Measurements from ENCODE around the gene MLLT6. TPM values are rescaled to one million over a fixed set of nuclear protein-coding genes. Genes with fewer than 3 reads are reported as not detected.

Gene MLLT6
- total RNA-seq, 2 experiments from 2014 or later: 262 to 265 TPM

GRCh38 chr17:38705523-38705802 lies 390 bp downstream of the MLLT6 start:
- ChIA-PET CTCF (interaction anchor here (1.2 to 2.3 kb wide), 6 partner anchors 8 to 30 kb away, joined by 4 to 17 read pairs (median 7); no protein-coding TSS in a partner anchor), POLR2A (interaction anchor here (0.7 to 13.2 kb wide), 16 partner anchors 8 to 448 kb away, joined by 3 to 419 read pairs (median 5); partner anchors contain the start of genes CISD3, EPOP, PSMB3 and RPL23)
- DNase-seq: no peak
- Mint-ChIP-seq H3K4me1 (peaks cover 53% of the 10 kb centered on the region), H3K27me3 (no peaks in the 10 kb centered on the region), H3K9me3 (no peaks in the 10 kb centered on the region), H3K36me3 (ENCODE audit: low read depth) (peaks cover 54% of the 10 kb centered on the region), H3K27ac (peak overlapping the region; percentile 64), H3K4me3 (peak overlapping the region; percentile 87)

GRCh38 chr17:38705803-38706504 lies 881 bp downstream of the MLLT6 start:
- DNase-seq: peak; percentile 27
- Mint-ChIP-seq H3K27me3 (no peaks in the 10 kb centered on the region), H3K4me1 (peaks cover 53% of the 10 kb centered on the region), H3K36me3 (ENCODE audit: low read depth) (peaks cover 59% of the 10 kb centered on the region), H3K4me3 (peak overlapping the region; percentile 87), H3K9me3 (no peaks in the 10 kb centered on the region), H3K27ac (peak overlapping the region; percentile 94)
- CTCF ChIA-PET: interaction anchor here (0.6 to 1.9 kb wide), 9 partner anchors 9 to 157 kb away, joined by 3 to 17 read pairs (median 7); partner anchors contain the start of gene EPOP
- POLR2A ChIA-PET: interaction anchor here (1.0 to 13.2 kb wide), 12 partner anchors 9 to 448 kb away, joined by 3 to 419 read pairs (median 10); partner anchors contain the start of genes CISD3, EPOP, PSMB3 and RPL23

GRCh38 chr17:38706505-38707216 lies 1.6 kb downstream of the MLLT6 start:
- Mint-ChIP-seq H3K4me1 (peaks cover 53% of the 10 kb centered on the region), H3K27me3 (no peaks in the 10 kb centered on the region), H3K27ac (peak overlapping the region; percentile 94), H3K9me3 (no peaks in the 10 kb centered on the region), H3K4me3 (peak overlapping the region; percentile 87), H3K36me3 (ENCODE audit: low read depth) (peaks cover 66% of the 10 kb centered on the region)
- peak; percentile 29 for DNase-seq
- ChIA-PET POLR2A (interaction anchor here (0.7 to 13.2 kb wide), 9 partner anchors 10 to 163 kb away, joined by 3 to 419 read pairs (median 11); partner anchors contain the start of genes CISD3, EPOP, LASP1 and PSMB3), CTCF (interaction anchor here (0.6 to 1.9 kb wide), 9 partner anchors 10 to 157 kb away, joined by 3 to 17 read pairs (median 5); partner anchors contain the start of gene EPOP)

GRCh38 chr17:38707678-38708351 lies 2.7 kb downstream of the MLLT6 start:
- peaks cover 68% of the 10 kb centered on the region for H3K36me3 Mint-ChIP-seq (ENCODE audit: low read depth)

GRCh38 chr17:38709104-38709820 lies 4.2 kb downstream of the MLLT6 start:
- POLR2A ChIA-PET: interaction anchor here (2.5 to 13.2 kb wide), 3 partner anchors 12 to 27 kb away, joined by 6 to 419 read pairs (median 52); partner anchors contain the start of gene CISD3
- H3K4me1 Mint-ChIP-seq: peaks cover 65% of the 10 kb centered on the region
- no peaks in the 10 kb centered on the region for H3K9me3 Mint-ChIP-seq
- CTCF ChIA-PET: interaction anchor here (1.0 to 1.1 kb wide), 2 partner anchors 18 to 26 kb away, joined by 3 to 4 read pairs; no protein-coding TSS in a partner anchor
- H3K27me3 Mint-ChIP-seq: no peaks in the 10 kb centered on the region
- no peak overlapping the region for H3K4me3 Mint-ChIP-seq
- peak overlapping the region; percentile 40 for H3K27ac Mint-ChIP-seq
- DNase-seq: no peak
- H3K36me3 Mint-ChIP-seq (ENCODE audit: low read depth): peaks cover 68% of the 10 kb centered on the region

More at GRCh38 chr17:38707678-38708351, 2.7 kb downstream of the MLLT6 start:
- Mint-ChIP-seq H3K27ac (peak overlapping the region; percentile 94), H3K9me3 (no peaks in the 10 kb centered on the region), H3K4me3 (peak overlapping the region; percentile 87), H3K4me1 (peaks cover 59% of the 10 kb centered on the region), H3K27me3 (no peaks in the 10 kb centered on the region)
- ChIA-PET POLR2A (interaction anchor here (0.9 to 13.2 kb wide), 3 partner anchors 14 to 31 kb away, joined by 3 to 419 read pairs (median 52); partner anchors contain the start of gene CISD3), CTCF (interaction anchor here (1.0 to 1.5 kb wide), 3 partner anchors 20 to 30 kb away, joined by 3 to 5 read pairs (median 3); no protein-coding TSS in a partner anchor)
- DNase-seq: no peak

- CTCF ChIA-PET: interaction anchor here (0.9 to 1.4 kb wide), 4 partner anchors 10 to 33 kb away, joined by 4 to 5 read pairs (median 4); no protein-coding TSS in a partner anchor
- Mint-ChIP-seq H3K36me3 (ENCODE audit: low read depth) (peaks cover 70% of the 10 kb centered on the region), H3K27me3 (no peaks in the 10 kb centered on the region), H3K4me1 (peaks cover 68% of the 10 kb centered on the region), H3K27ac (peak overlapping the region; percentile 40), H3K9me3 (no peaks in the 10 kb centered on the region), H3K4me3 (no peak overlapping the region)
- POLR2A ChIA-PET: interaction anchor here (0.8 to 13.2 kb wide), 4 partner anchors 8 to 26 kb away, joined by 3 to 419 read pairs (median 6); no protein-coding TSS in a partner anchor
- no peak for DNase-seq
Observed at GRCh38 chr17:38709864-38710603, 5.0 kb downstream of the MLLT6 start.

- Mint-ChIP-seq H3K27me3 (no peaks in the 10 kb centered on the region), H3K36me3 (ENCODE audit: low read depth) (peaks cover 76% of the 10 kb centered on the region), H3K4me1 (peaks cover 71% of the 10 kb centered on the region), H3K4me3 (no peak overlapping the region), H3K9me3 (no peaks in the 10 kb centered on the region), H3K27ac (no peak overlapping the region)
- DNase-seq: no peak
- ChIA-PET CTCF (interaction anchor here (0.9 to 1.4 kb wide), 3 partner anchors 9 to 34 kb away, joined by 4 to 5 read pairs (median 4); no protein-coding TSS in a partner anchor), POLR2A (interaction anchor here (0.8 to 13.2 kb wide), 4 partner anchors 9 to 25 kb away, joined by 3 to 419 read pairs (median 6); no protein-coding TSS in a partner anchor)
Observed at GRCh38 chr17:38710604-38710962, 5.5 kb downstream of the MLLT6 start.

- POLR2A ChIA-PET: interaction anchor here (0.8 to 13.2 kb wide), 4 partner anchors 9 to 25 kb away, joined by 3 to 419 read pairs (median 6); no protein-coding TSS in a partner anchor
- CTCF ChIA-PET: interaction anchor here (0.9 to 1.4 kb wide), 3 partner anchors 9 to 34 kb away, joined by 4 to 5 read pairs (median 4); no protein-coding TSS in a partner anchor
- H3K27ac Mint-ChIP-seq: no peak overlapping the region
- H3K9me3 Mint-ChIP-seq: no peaks in the 10 kb centered on the region
- H3K4me3 Mint-ChIP-seq: no peak overlapping the region
- H3K27me3 Mint-ChIP-seq: no peaks in the 10 kb centered on the region
- no peak for DNase-seq
- peaks cover 73% of the 10 kb centered on the region for H3K4me1 Mint-ChIP-seq
- H3K36me3 Mint-ChIP-seq (ENCODE audit: low read depth): peaks cover 77% of the 10 kb centered on the region
Observed at GRCh38 chr17:38710985-38711384, 5.9 kb downstream of the MLLT6 start.

GRCh38 chr17:38711792-38712571 lies 6.9 kb downstream of the MLLT6 start:
- CTCF ChIA-PET: no interaction called here
- H3K36me3 Mint-ChIP-seq (ENCODE audit: low read depth): peaks cover 75% of the 10 kb centered on the region
- no peaks in the 10 kb centered on the region for H3K9me3 Mint-ChIP-seq

GRCh38 chr17:38712593-38712992 lies 7.5 kb downstream of the MLLT6 start:
- no peaks in the 10 kb centered on the region for H3K9me3 Mint-ChIP-seq
- ChIA-PET CTCF (no interaction called here), POLR2A (interaction anchor here (2.8 kb wide), 1 partner anchor 15 kb away, joined by 12 read pairs; no protein-coding TSS in a partner anchor)
- no peak overlapping the region for H3K27ac Mint-ChIP-seq
- peaks cover 72% of the 10 kb centered on the region for H3K36me3 Mint-ChIP-seq (ENCODE audit: low read depth)
- no peak for DNase-seq
- H3K4me1 Mint-ChIP-seq: peaks cover 61% of the 10 kb centered on the region
- no peaks in the 10 kb centered on the region for H3K27me3 Mint-ChIP-seq
- no peak overlapping the region for H3K4me3 Mint-ChIP-seq

More at GRCh38 chr17:38711792-38712571, 6.9 kb downstream of the MLLT6 start:
- Mint-ChIP-seq H3K4me1 (peaks cover 68% of the 10 kb centered on the region), H3K27ac (no peak overlapping the region), H3K27me3 (no peaks in the 10 kb centered on the region), H3K4me3 (no peak overlapping the region)
- no peak for DNase-seq
- POLR2A ChIA-PET: interaction anchor here (2.8 kb wide), 1 partner anchor 16 kb away, joined by 12 read pairs; no protein-coding TSS in a partner anchor
